GM12892 (cell line): ENCODE measurements around the gene NCOR2.
"Not testable (repeated sequence)": the region's sequence is repeated elsewhere in the genome, so short reads cannot be mapped to it uniquely, and the experiment has no call there.

Source experiments
- POLR2A ChIP-seq: IDR thresholded peaks from 2 replicates; pipeline ENCODE4 v1.6.1; 2011; ENCODE audit warnings: low read depth, low read length, control low read depth
- POLR2AphosphoS5 ChIP-seq: IDR thresholded peaks from 2 replicates; pipeline ENCODE4 v1.6.1; 2011; ENCODE audit warnings: low read depth, low read length, control low read depth
- TAF1 ChIP-seq: IDR thresholded peaks from 2 replicates; pipeline ENCODE4 v1.6.1; 2011; ENCODE audit warnings: low read depth, mild to moderate bottlenecking, control low read depth, low read length, borderline replicate concordance

DNA sequence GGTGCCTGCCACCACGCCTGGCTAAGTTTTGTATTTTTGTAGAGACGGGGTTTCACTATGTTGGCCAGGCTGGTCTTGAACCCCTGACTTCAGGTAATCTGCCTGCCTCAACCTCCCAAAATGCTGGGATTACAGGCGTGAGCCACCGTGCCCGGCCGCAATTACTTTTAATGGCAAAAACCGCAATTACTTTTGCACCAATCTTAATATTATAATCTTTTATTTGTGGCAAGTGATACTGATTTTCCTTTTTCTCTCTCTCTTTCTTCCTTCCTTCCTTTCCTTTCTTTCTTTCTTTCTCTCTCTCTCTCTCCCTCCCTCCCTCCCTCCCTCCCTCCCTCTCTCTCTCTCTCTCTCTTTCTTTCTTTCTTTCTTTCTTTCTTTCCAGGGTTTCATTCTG lies 17.1 kb upstream of the NCOR2 start:
- not testable (repeated sequence) for TF ChIP-seq POLR2A, POLR2AphosphoS5, TAF1
